PC-3 (cell line): ENCODE measurements around the gene STAG1. TPM values are rescaled to one million over a fixed set of nuclear protein-coding genes. Genes with fewer than 3 reads are reported as not detected.

Experiments
- ATAC-seq: fragments of 200-7000 bp; cut with Tn5 transposase; 2 replicates; pipeline ENCODE4 v1.9.1; 2020; ENCODE audit warnings: mild to moderate bottlenecking, moderate library complexity
- BruUV-seq: library from RNA; stranded (reverse); fragments of 400-500 nt; replicated peaks from 2 replicates; lab custom pipeline; 2021; lab: Mats Ljungman, UMichigan
- CTCF ChIA-PET: fragments of 300-600 bp; sonication (Branson Sonifier 250); formaldehyde crosslinking; loops from one replicate; lab custom pipeline; 2022; ENCODE audit warnings: antibody characterized with exemption; lab: Charles Lee
- POLR2A ChIA-PET: fragments of 300-600 bp; sonication (Branson Sonifier 250); formaldehyde crosslinking; loops from one replicate; lab custom pipeline; 2022; ENCODE audit warnings: antibody characterized with exemption; ENCODE audit not compliant: unreplicated experiment; lab: Charles Lee
- DNase-seq: peaks from one replicate; pipeline ENCODE4 v3.0.0-alpha.2; 2015
- H2AFZ ChIP-seq: fragments of 300-600 bp; sonication (generic); 2 replicates; pipeline ENCODE4 v1.6.0; 2016; ENCODE audit warnings: antibody characterized with exemption, low read length
- H3F3A ChIP-seq: fragments of 300-600 bp; sonication (generic); one replicate; pipeline ENCODE4 v1.6.0; 2017; ENCODE audit warnings: antibody characterized with exemption, low read length, control low read depth, mild to moderate bottlenecking; ENCODE audit not compliant: unreplicated experiment
- H3K27ac ChIP-seq: fragments of 300-600 bp; sonication (generic); 2 replicates; pipeline ENCODE4 v1.5.1; 2016; ENCODE audit warnings: mild to moderate bottlenecking, low read length
- H3K27me3 ChIP-seq: fragments of 300-600 bp; sonication (generic); 2 replicates; pipeline ENCODE4 v1.6.1; 2016; ENCODE audit warnings: low read length, mixed read lengths
- H3K36me3 ChIP-seq: fragments of 300-600 bp; sonication (generic); 2 replicates; pipeline ENCODE4 v1.6.1; 2016; ENCODE audit warnings: low read depth, mixed run types, low read length, mixed read lengths
- H3K4me1 ChIP-seq: fragments of 300-600 bp; sonication (generic); 2 replicates; pipeline ENCODE4 v1.5.1; 2016; ENCODE audit warnings: low read length; ENCODE audit not compliant: insufficient read depth
- H3K4me2 ChIP-seq: fragments of 300-600 bp; sonication (generic); 2 replicates; pipeline ENCODE4 v1.6.0; 2016; ENCODE audit warnings: low read length
- H3K4me3 ChIP-seq: fragments of 300-600 bp; sonication (generic); 2 replicates; pipeline ENCODE4 v1.5.1; 2016; ENCODE audit warnings: mild to moderate bottlenecking, low read length, mixed read lengths
- H3K79me2 ChIP-seq: fragments of 300-600 bp; sonication (generic); 2 replicates; pipeline ENCODE4 v1.6.1; 2017; ENCODE audit warnings: low read length, mixed read lengths
- H3K9ac ChIP-seq: fragments of 300-600 bp; sonication (generic); 2 replicates; pipeline ENCODE4 v1.6.0; 2016; ENCODE audit warnings: mild to moderate bottlenecking, low read length
- H3K9me2 ChIP-seq: fragments of 300-600 bp; sonication (generic); replicated peaks from 2 replicates; pipeline ENCODE4 v1.6.1; 2016; ENCODE audit warnings: mixed run types, low read length, mixed read lengths
- H3K9me3 ChIP-seq: fragments of 300-600 bp; sonication (generic); 2 replicates; pipeline ENCODE4 v1.6.1; 2016; ENCODE audit warnings: low read length, mixed read lengths
- H4K20me1 ChIP-seq: fragments of 300-600 bp; sonication (generic); 2 replicates; pipeline ENCODE4 v1.6.1; 2016; ENCODE audit warnings: low read length, mixed read lengths
- CTCF ChIP-seq: fragments of 300-600 bp; sonication (generic); conservative IDR thresholded peaks from 2 replicates; pipeline ENCODE4 v1.5.1; 2017; ENCODE audit warnings: antibody characterized with exemption, low read depth, mild to moderate bottlenecking, low read length
- EZH2 ChIP-seq: fragments of 300-600 bp; sonication (generic); IDR thresholded peaks from one replicate; pipeline ENCODE4 v1.6.1; 2017; ENCODE audit warnings: antibody characterized with exemption, mild to moderate bottlenecking, low read length; ENCODE audit not compliant: unreplicated experiment
- EZH2phosphoT487 ChIP-seq: fragments of 300-600 bp; sonication (generic); IDR thresholded peaks from 2 replicates; pipeline ENCODE4 v1.6.1; 2018; ENCODE audit warnings: mild to moderate bottlenecking, antibody characterized with exemption, low read length, borderline replicate concordance
- intact Hi-C: fragments of 100-400 bp; cut with micrococcal nuclease; formaldehyde crosslinking; loops from 2 replicates; pipeline ENCODE4 v1.9.0; 2023
- total RNA-seq: library from RNA; depleted of rRNA; stranded (reverse); fragments of >200 nt; gene quantifications from 2 replicates; pipeline ENCODE4 v1.2.3, GENCODE V29; 2014

The STAG1 gene
- total RNA-seq, 1 experiment from 2014 or later: 14.6 TPM

GRCh38 chr3:136513367-136513766 is 238.8 kb downstream of the STAG1 start:
- Histone ChIP-seq H3K36me3 (no peaks in the 10 kb centered on the region), H3K27me3 (no peaks in the 10 kb centered on the region), H3K4me3 (no peak overlapping the region), H3K79me2 (no peaks in the 10 kb centered on the region), H3K9me2 (no peaks in the 10 kb centered on the region), H3K4me2 (no peak overlapping the region), H4K20me1 (no peaks in the 10 kb centered on the region), H3K4me1 (no peaks in the 10 kb centered on the region), H3K9me3 (no peaks in the 10 kb centered on the region), H3K9ac (no peak overlapping the region), H3K27ac (no peak overlapping the region), H2AFZ (no peak overlapping the region), H3F3A (no peaks in the 10 kb centered on the region)
- POLR2A ChIA-PET: no interaction called here
- intact Hi-C loops: no loop called here
- DNase-seq: no peak
- TF ChIP-seq EZH2 (no peak), CTCF (no peak), EZH2phosphoT487 (no peak)
- no peak for ATAC-seq
- CTCF ChIA-PET: no interaction called here
- BruUV-seq: no TSS peak

- H3K9ac ChIP-seq: no peak overlapping the region
- ChIA-PET POLR2A (no interaction called here), CTCF (no interaction called here)
- H3K27ac ChIP-seq: no peak overlapping the region
- H3K4me2 ChIP-seq: no peak overlapping the region
- no peaks in the 10 kb centered on the region for H3K9me2 ChIP-seq
- ATAC-seq (no peak), DNase-seq (no peak)
- no peaks in the 10 kb centered on the region for H3K27me3 ChIP-seq
- no TSS peak for BruUV-seq
- intact Hi-C loops: no loop called here
- TF ChIP-seq EZH2: no peak
- no peak for TF ChIP-seq CTCF
- no peak for TF ChIP-seq EZH2phosphoT487
- no peak overlapping the region for H2AFZ ChIP-seq
- H3K4me1 ChIP-seq: no peaks in the 10 kb centered on the region
- H3K9me3 ChIP-seq: no peaks in the 10 kb centered on the region
- H4K20me1 ChIP-seq: no peaks in the 10 kb centered on the region
- H3K36me3 ChIP-seq: no peaks in the 10 kb centered on the region
- no peaks in the 10 kb centered on the region for H3K79me2 ChIP-seq
- no peaks in the 10 kb centered on the region for H3F3A ChIP-seq
- H3K4me3 ChIP-seq: no peak overlapping the region
These were observed 239.8 kb downstream of the STAG1 start for GRCh38 chr3:136512381-136512780.

- ATAC-seq (no peak), DNase-seq (no peak)
- H4K20me1 ChIP-seq: no peaks in the 10 kb centered on the region
- H3K27me3 ChIP-seq: no peaks in the 10 kb centered on the region
- H3K9me3 ChIP-seq: no peaks in the 10 kb centered on the region
- no peak overlapping the region for H3K27ac ChIP-seq
- no TSS peak for BruUV-seq
- TF ChIP-seq EZH2: no peak
- TF ChIP-seq CTCF: no peak
- TF ChIP-seq EZH2phosphoT487: no peak
- H3K9ac ChIP-seq: no peak overlapping the region
- CTCF ChIA-PET: no interaction called here
- no peaks in the 10 kb centered on the region for H3K4me1 ChIP-seq
- no peak overlapping the region for H3K4me2 ChIP-seq
- H3F3A ChIP-seq: no peaks in the 10 kb centered on the region
- no peaks in the 10 kb centered on the region for H3K9me2 ChIP-seq
- H3K79me2 ChIP-seq: no peaks in the 10 kb centered on the region
- POLR2A ChIA-PET: interaction anchor here (0.7 kb wide), 1 partner anchor 181 kb away, joined by 4 read pairs; no protein-coding TSS in a partner anchor
- H3K36me3 ChIP-seq: no peaks in the 10 kb centered on the region
- intact Hi-C loops: loop anchor here (5.0 kb wide), 1 partner anchor 428 kb away; no protein-coding TSS in a partner anchor
- H2AFZ ChIP-seq: no peak overlapping the region
- no peak overlapping the region for H3K4me3 ChIP-seq
These were observed 246.5 kb downstream of the STAG1 start for GRCh38 chr3:136505676-136506075.
